Measurements from ENCODE around the gene LRRC4C.
"Not testable (repeated sequence)": the region's sequence is repeated elsewhere in the genome, so short reads cannot be mapped to it uniquely, and the experiment has no call there.

LRRC4C gene

GRCh38 chr11:40192590-40192989 is 1266.9 kb downstream of the LRRC4C start:
- in situ Hi-C loops (cut with MboI; ENCODE audit: low pct_unique_long_range_greater_than_20kb, low sequenced_read_pairs); DNase-seq: not testable (repeated sequence)

- in situ Hi-C loops (cut with MboI; ENCODE audit: low pct_unique_long_range_greater_than_20kb, low sequenced_read_pairs), result no loop called here
- DNase-seq, result no peak
Measured at GRCh38 chr11:40190294-40190693, 1269.2 kb downstream of the LRRC4C start.

GRCh38 chr11:40188848-40189247 is 1270.6 kb downstream of the LRRC4C start:
- no peak for DNase-seq
- in situ Hi-C loops (cut with MboI; ENCODE audit: low pct_unique_long_range_greater_than_20kb, low sequenced_read_pairs), result no loop called here

- no peak for DNase-seq
- in situ Hi-C loops (cut with MboI; ENCODE audit: low pct_unique_long_range_greater_than_20kb, low sequenced_read_pairs), result no loop called here
Measured at GRCh38 chr11:40187295-40187694, 1272.2 kb downstream of the LRRC4C start.

GRCh38 chr11:40186437-40187263 is 1272.8 kb downstream of the LRRC4C start:
- in situ Hi-C loops (cut with MboI; ENCODE audit: low pct_unique_long_range_greater_than_20kb, low sequenced_read_pairs), result no loop called here
- DNase-seq, result no peak

- in situ Hi-C loops (cut with MboI; ENCODE audit: low pct_unique_long_range_greater_than_20kb, low sequenced_read_pairs), result no loop called here
- no peak for DNase-seq
Measured at GRCh38 chr11:40185793-40186192, 1273.7 kb downstream of the LRRC4C start.

GRCh38 chr11:40183073-40184064 is 1276.1 kb downstream of the LRRC4C start:
- DNase-seq, result no peak
- in situ Hi-C loops (cut with MboI; ENCODE audit: low pct_unique_long_range_greater_than_20kb, low sequenced_read_pairs), result no loop called here

- DNase-seq, result no peak
- in situ Hi-C loops (cut with MboI; ENCODE audit: low pct_unique_long_range_greater_than_20kb, low sequenced_read_pairs), result no loop called here
Measured at GRCh38 chr11:40179541-40179940, 1279.9 kb downstream of the LRRC4C start.

GRCh38 chr11:40178470-40178869 is 1281.0 kb downstream of the LRRC4C start:
- no peak for DNase-seq
- in situ Hi-C loops (cut with MboI; ENCODE audit: low pct_unique_long_range_greater_than_20kb, low sequenced_read_pairs), result no loop called here

GRCh38 chr11:40175980-40176379 is 1283.5 kb downstream of the LRRC4C start:
- DNase-seq, result no peak
- in situ Hi-C loops (cut with MboI; ENCODE audit: low pct_unique_long_range_greater_than_20kb, low sequenced_read_pairs), result no loop called here

GRCh38 chr11:40170078-40170477 is 1289.4 kb downstream of the LRRC4C start:
- DNase-seq, result no peak
- in situ Hi-C loops (cut with MboI; ENCODE audit: low pct_unique_long_range_greater_than_20kb, low sequenced_read_pairs), result no loop called here

- no peak for DNase-seq
- in situ Hi-C loops (cut with MboI; ENCODE audit: low pct_unique_long_range_greater_than_20kb, low sequenced_read_pairs), result no loop called here
Measured at GRCh38 chr11:40168414-40168813, 1291.0 kb downstream of the LRRC4C start.

GRCh38 chr11:40167805-40168204 is 1291.6 kb downstream of the LRRC4C start:
- in situ Hi-C loops (cut with MboI; ENCODE audit: low pct_unique_long_range_greater_than_20kb, low sequenced_read_pairs); DNase-seq: not testable (repeated sequence)

GRCh38 chr11:40166892-40167291 is 1292.6 kb downstream of the LRRC4C start:
- in situ Hi-C loops (cut with MboI; ENCODE audit: low pct_unique_long_range_greater_than_20kb, low sequenced_read_pairs), result no loop called here
- DNase-seq, result no peak

GRCh38 chr11:40162901-40163883 is 1296.3 kb downstream of the LRRC4C start:
- DNase-seq, result no peak
- in situ Hi-C loops (cut with MboI; ENCODE audit: low pct_unique_long_range_greater_than_20kb, low sequenced_read_pairs), result no loop called here

- DNase-seq, result no peak
- in situ Hi-C loops (cut with MboI; ENCODE audit: low pct_unique_long_range_greater_than_20kb, low sequenced_read_pairs), result no loop called here
Measured at GRCh38 chr11:40161854-40162410, 1297.5 kb downstream of the LRRC4C start.

GRCh38 chr11:40160418-40160817 is 1299.0 kb downstream of the LRRC4C start:
- DNase-seq, result no peak
- in situ Hi-C loops (cut with MboI; ENCODE audit: low pct_unique_long_range_greater_than_20kb, low sequenced_read_pairs), result no loop called here

GRCh38 chr11:40149721-40150120 is 1309.7 kb downstream of the LRRC4C start:
- DNase-seq, result no peak
- in situ Hi-C loops (cut with MboI; ENCODE audit: low pct_unique_long_range_greater_than_20kb, low sequenced_read_pairs), result no loop called here

GRCh38 chr11:40140560-40140959 is 1318.9 kb downstream of the LRRC4C start:
- in situ Hi-C loops (cut with MboI; ENCODE audit: low pct_unique_long_range_greater_than_20kb, low sequenced_read_pairs), result no loop called here
- no peak for DNase-seq
